Smooth muscle cell (in vitro differentiated cells): ENCODE data around the gene IL21. TPM values are rescaled to one million over a fixed set of nuclear protein-coding genes. Genes with fewer than 3 reads are reported as not detected.

Experiments
- DNase-seq: peaks from one replicate; lab custom pipeline; 2025; ENCODE audit not compliant: unreplicated experiment; lab: John Stamatoyannopoulos, UW
- H2AFZ ChIP-seq: fragments of 200-600 bp; sonication (generic); 2 replicates; pipeline ENCODE4 v1.6.0; 2016; ENCODE audit warnings: antibody characterized with exemption, low read depth, mild to moderate bottlenecking
- H3F3A ChIP-seq: fragments of 200-600 bp; sonication (generic); 2 replicates; pipeline ENCODE4 v1.6.0; 2017; ENCODE audit warnings: antibody characterized with exemption, low read depth
- H3K27ac ChIP-seq: fragments of 200-600 bp; sonication (generic); 2 replicates; pipeline ENCODE4 v1.5.1; 2016; ENCODE audit warnings: low read depth, mild to moderate bottlenecking
- H3K27me3 ChIP-seq: fragments of 200-600 bp; sonication (generic); 2 replicates; pipeline ENCODE4 v1.6.1; 2016; ENCODE audit warnings: low read depth, mild to moderate bottlenecking
- H3K36me3 ChIP-seq: fragments of 200-600 bp; sonication (generic); 2 replicates; pipeline ENCODE4 v1.5.1; 2016; ENCODE audit warnings: low read depth
- H3K4me1 ChIP-seq: fragments of 200-600 bp; sonication (generic); 2 replicates; pipeline ENCODE4 v1.5.1; 2016; ENCODE audit warnings: low read depth
- H3K4me2 ChIP-seq: fragments of 200-600 bp; sonication (generic); 2 replicates; pipeline ENCODE4 v1.6.0; 2016; ENCODE audit warnings: mild to moderate bottlenecking
- H3K4me3 ChIP-seq: fragments of 200-600 bp; sonication (generic); 2 replicates; pipeline ENCODE4 v1.5.1; 2016; ENCODE audit warnings: mild to moderate bottlenecking
- H3K79me2 ChIP-seq: fragments of 200-600 bp; sonication (generic); 2 replicates; pipeline ENCODE4 v1.6.0; 2016; ENCODE audit warnings: low read depth, mild to moderate bottlenecking
- H3K9ac ChIP-seq: fragments of 200-600 bp; sonication (generic); 2 replicates; pipeline ENCODE4 v1.6.0; 2016; ENCODE audit warnings: low read depth
- H3K9me3 ChIP-seq: fragments of 200-600 bp; sonication (generic); replicated peaks from 2 replicates; pipeline ENCODE4 v1.5.1; 2016; ENCODE audit warnings: low read depth
- H4K20me1 ChIP-seq: fragments of 200-600 bp; sonication (generic); 2 replicates; pipeline ENCODE4 v1.6.0; 2016; ENCODE audit warnings: low read depth
- CTCF ChIP-seq: fragments of 200-600 bp; sonication (generic); IDR thresholded peaks from 2 replicates; pipeline ENCODE4 v1.5.1; 2017; ENCODE audit warnings: borderline replicate concordance, mild to moderate bottlenecking, antibody characterized with exemption; ENCODE audit not compliant: insufficient read depth, poor library complexity, severe bottlenecking
- whole genome bisulfite sequencing: methylation state at CpG from one replicate; pipeline ENCODE4 v1.1.7; 2016; ENCODE audit warnings: low lambda C conversion rate; 5-methylcytosine and 5-hydroxymethylcytosine counted together
- polyA plus RNA-seq: library from polyadenylated mRNA; unstranded; fragments of >200 nt; fragmentation: Nextera tagmentation; extraction: Ambion mirVana; gene quantifications from 2 replicates; pipeline ENCODE4 v1.2.1, GENCODE V29; 2016
- total RNA-seq: library from RNA; depleted of rRNA; stranded (reverse); fragments of >200 nt; gene quantifications from 2 replicates; pipeline ENCODE4 v1.2.3, GENCODE V29; 2014

IL21 gene
- total and polyA plus RNA-seq, 2 experiments from 2014 or later, result not detected

DNA sequence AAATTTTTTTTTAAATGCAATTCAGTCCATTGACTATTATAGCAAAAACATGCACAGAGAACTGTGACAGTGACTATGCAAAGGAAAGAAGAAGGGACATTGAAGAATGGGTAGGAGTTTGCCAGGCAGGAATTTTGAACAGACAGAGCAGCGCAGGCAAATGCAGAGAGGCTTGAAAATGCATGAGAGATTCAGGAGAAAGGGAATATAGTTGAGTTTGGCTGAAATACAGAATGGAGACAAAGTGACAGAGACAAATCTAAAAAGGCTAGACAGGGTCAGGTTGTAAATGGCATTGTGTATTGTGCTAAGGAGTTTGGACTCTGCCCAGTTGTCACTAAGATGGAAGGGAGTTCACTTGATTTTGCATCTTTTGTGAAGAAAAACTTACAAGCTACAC, 42.4 kb upstream of the IL21 start:
- H3K79me2 ChIP-seq, result no peaks in the 10 kb centered on the region
- no peaks in the 10 kb centered on the region for H3K27me3 ChIP-seq
- no peaks in the 10 kb centered on the region for H3K36me3 ChIP-seq
- no peak for DNase-seq
- no peak overlapping the region for H3K4me3 ChIP-seq
- H4K20me1 ChIP-seq, result no peaks in the 10 kb centered on the region
- no peaks in the 10 kb centered on the region for H3K9me3 ChIP-seq
- H3K4me1 ChIP-seq, result peaks cover 13% of the 10 kb centered on the region
- H3K4me2 ChIP-seq, result no peak overlapping the region
- no peak overlapping the region for H3K9ac ChIP-seq
- no peak for TF ChIP-seq CTCF
- H2AFZ ChIP-seq, result no peak overlapping the region
- no peak overlapping the region for H3K27ac ChIP-seq
- 97% methylated on average over 1 of the region's 1 CpG for WGBS
- peaks cover 21% of the 10 kb centered on the region for H3F3A ChIP-seq

GRCh38 chr4:122662701-122663100, 41.8 kb upstream of the IL21 start:
- no peak overlapping the region for H3K4me2 ChIP-seq
- H3K79me2 ChIP-seq, result no peaks in the 10 kb centered on the region
- peaks cover 13% of the 10 kb centered on the region for H3K4me1 ChIP-seq
- no peaks in the 10 kb centered on the region for H3K27me3 ChIP-seq
- no peak overlapping the region for H3K9ac ChIP-seq
- H3K27ac ChIP-seq, result no peak overlapping the region
- no peaks in the 10 kb centered on the region for H3K36me3 ChIP-seq
- peaks cover 18% of the 10 kb centered on the region for H3F3A ChIP-seq
- no peak for TF ChIP-seq CTCF
- no peak for DNase-seq
- 72% methylated on average over 2 of the region's 2 CpGs for WGBS
- no peaks in the 10 kb centered on the region for H4K20me1 ChIP-seq
- no peak overlapping the region for H2AFZ ChIP-seq
- no peaks in the 10 kb centered on the region for H3K9me3 ChIP-seq
- H3K4me3 ChIP-seq, result no peak overlapping the region

DNA sequence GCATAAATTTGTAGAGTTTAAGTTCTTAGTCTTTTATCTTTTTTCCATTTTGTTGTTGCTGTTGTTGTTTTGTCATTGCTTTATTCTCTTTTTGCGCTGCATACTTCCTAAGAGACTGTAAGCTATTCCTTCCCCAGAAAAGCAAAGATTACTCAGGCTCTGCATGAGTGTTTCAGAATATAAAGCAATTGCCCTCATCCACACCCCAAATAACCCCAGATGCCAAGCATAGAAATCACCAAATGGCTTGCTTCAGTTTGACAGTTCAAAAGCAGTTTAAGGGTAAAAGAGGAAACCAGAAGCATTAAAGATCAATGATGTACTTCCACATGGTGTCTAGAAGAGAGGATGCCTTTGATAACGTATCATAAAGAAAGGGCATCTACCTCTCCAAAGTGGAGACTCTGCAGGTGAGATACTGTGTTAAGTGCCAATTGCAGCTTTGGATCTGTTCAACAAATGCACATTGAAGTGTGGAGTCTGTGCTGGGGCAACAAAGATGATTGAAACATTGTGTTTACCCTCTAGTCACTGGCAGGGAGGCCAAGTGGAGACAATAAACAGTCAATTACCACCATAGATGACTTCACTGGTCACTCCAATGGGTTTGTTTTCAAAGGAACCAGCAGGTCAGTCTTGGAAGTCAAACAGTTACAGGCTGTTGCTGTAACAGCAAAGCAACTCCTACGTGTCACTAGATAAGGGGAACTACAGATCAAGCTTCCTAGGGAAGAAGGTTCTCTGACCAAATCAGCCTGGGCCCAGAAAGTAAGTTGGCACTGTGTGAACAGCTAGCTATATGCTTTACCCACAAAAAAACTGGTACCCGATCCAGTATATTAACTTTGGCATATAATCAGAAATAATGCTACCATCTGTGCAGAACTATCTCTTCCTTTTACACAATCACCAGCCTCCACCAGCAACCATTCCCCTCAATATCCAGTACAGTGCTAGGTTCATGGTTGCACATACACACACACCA, 40.6 kb upstream of the IL21 start:
- Histone ChIP-seq H2AFZ (peak overlapping the region; percentile 70), H3K4me3 (no peak overlapping the region), H3K4me2 (no peak overlapping the region), H3K9me3 (no peaks in the 10 kb centered on the region), H3K27me3 (no peaks in the 10 kb centered on the region), H3K4me1 (peaks cover 3% of the 10 kb centered on the region), H3K36me3 (no peaks in the 10 kb centered on the region), H3K79me2 (no peaks in the 10 kb centered on the region), H3F3A (peaks cover 9% of the 10 kb centered on the region), H3K9ac (no peak overlapping the region), H4K20me1 (no peaks in the 10 kb centered on the region), H3K27ac (no peak overlapping the region)
- DNase-seq, result no peak
- 70% methylated on average over 4 of the region's 4 CpGs for WGBS
- no peak for TF ChIP-seq CTCF
